Measurements from ENCODE around the gene CNR1.
"Not testable (repeated sequence)": the region's sequence is repeated elsewhere in the genome, so short reads cannot be mapped to it uniquely, and the experiment has no call there.

The CNR1 gene

GRCh38 chr6:88165844-88166492 is at the start of gene CNR1:
Gene CNR1, minus strand, starts transcription at chr6:88166347. Its CDS starts 21,073 bp downstream, at chr6:88145274.
- DNase-seq = peak; percentile 6

- DNase-seq = no peak
Observed at GRCh38 chr6:88211446-88211845, 45.3 kb upstream of the CNR1 start.

DNA sequence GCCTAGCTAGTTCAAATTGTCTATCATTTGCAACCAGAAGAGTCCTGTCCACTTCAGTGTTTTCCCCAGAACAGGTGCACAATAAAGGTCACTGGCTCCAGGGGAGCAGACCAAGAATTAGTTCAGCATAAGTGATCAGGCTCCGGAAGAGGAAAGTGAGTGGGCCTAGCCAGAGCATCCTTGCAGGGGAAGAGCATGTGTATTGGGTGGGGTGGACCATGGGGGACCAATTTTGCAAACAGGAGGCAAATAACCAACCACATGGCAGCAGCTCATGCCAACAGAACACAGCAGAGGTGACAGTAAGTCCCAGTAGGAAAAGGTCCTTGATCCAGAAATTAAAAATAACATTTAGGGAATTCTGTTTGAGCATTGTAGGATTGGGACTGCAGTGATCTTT is 43.2 kb upstream of the CNR1 start:
- DNase-seq = no peak

DNA sequence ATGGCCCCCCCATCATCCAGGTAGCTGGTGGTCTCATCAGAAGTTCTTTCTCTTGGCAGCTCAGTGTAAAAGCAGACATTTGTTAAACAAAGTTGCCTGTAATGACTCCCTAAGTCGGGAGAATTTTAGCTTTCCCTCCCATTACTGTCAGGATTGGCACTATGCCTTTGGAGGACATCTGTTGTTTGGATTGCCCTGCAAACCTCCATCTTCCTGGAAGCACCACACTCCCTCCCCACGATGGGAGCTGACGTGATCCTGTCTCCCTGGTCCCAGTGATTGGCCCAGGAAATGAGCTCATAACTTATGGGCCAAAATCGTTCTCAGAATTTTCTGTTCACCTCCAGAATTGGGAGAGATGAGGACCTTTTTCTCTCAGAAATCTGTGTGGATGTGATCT is 42.6 kb upstream of the CNR1 start:
- no peak for DNase-seq

- DNase-seq = not testable (repeated sequence)
Observed at GRCh38 chr6:88201734-88202133, 35.6 kb upstream of the CNR1 start.

GRCh38 chr6:88184921-88185320 is 18.8 kb upstream of the CNR1 start:
- DNase-seq = no peak

DNA sequence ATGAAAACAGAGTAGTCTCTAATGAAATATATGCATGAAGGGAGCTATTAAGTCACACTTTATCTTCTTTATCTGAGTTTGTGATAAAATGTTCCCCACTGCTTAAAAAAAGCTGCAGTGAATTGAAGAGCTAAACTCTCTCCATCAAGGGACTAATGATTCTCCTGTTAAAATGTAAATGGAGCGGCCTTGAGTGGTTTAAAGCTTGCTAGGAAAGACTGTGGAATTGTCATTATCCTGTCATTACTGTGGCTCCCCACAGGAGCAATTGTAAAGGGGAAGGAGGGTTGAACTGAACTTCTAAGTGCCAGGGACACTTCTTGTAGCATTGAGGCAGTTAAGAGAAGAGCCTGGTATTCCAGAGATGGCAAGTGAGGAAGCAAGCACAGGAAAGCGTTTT is 17.3 kb upstream of the CNR1 start:
- DNase-seq = no peak

DNA sequence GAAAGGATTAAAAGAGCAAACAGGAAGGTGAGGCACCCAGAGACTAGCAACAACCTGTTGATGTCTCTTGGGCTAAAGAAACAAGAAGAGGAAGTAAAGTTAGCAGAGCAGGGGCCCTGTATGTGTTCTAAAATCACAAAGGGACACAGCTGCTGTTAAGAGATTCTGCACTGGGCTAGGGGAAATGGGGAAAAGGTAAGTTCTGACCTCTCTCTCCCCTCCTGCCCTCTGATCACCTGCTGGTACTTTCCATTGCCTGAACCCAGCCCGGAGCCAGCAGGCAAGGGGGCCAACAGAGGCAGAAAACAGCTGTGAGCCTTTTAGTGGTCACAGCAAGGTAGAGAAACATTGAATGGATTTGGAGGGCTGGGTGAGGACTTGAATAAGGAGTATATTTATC is 13.5 kb upstream of the CNR1 start:
- no peak for DNase-seq

GRCh38 chr6:88177961-88178464 is 11.9 kb upstream of the CNR1 start:
- no peak for DNase-seq

GRCh38 chr6:88174906-88175305 is 8.8 kb upstream of the CNR1 start:
- no peak for DNase-seq

DNA sequence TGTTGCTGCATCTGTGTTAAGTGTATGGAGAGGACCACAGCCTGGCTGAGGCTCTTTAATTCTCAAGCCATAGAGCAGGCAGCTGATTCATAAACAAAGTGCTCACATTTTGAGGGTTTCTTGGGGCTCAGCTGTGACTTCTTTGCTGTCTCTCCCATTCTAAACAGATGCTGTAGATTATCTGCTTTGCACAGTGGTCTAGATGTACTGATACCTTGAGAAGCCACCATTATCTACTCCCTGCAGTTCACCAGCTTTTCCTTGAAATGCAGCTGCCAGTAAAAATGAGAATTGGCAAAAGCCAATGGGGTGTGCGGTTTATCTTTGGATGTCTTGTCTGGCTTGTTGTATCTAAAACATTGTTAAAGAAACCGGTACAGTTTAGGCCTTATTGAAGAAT is 5.2 kb upstream of the CNR1 start:
- DNase-seq = peak; percentile 44

- no peak for DNase-seq
Observed at GRCh38 chr6:88168362-88168761, 2.2 kb upstream of the CNR1 start.

GRCh38 chr6:88167352-88167937 is 1.3 kb upstream of the CNR1 start:
- DNase-seq = no peak

DNA sequence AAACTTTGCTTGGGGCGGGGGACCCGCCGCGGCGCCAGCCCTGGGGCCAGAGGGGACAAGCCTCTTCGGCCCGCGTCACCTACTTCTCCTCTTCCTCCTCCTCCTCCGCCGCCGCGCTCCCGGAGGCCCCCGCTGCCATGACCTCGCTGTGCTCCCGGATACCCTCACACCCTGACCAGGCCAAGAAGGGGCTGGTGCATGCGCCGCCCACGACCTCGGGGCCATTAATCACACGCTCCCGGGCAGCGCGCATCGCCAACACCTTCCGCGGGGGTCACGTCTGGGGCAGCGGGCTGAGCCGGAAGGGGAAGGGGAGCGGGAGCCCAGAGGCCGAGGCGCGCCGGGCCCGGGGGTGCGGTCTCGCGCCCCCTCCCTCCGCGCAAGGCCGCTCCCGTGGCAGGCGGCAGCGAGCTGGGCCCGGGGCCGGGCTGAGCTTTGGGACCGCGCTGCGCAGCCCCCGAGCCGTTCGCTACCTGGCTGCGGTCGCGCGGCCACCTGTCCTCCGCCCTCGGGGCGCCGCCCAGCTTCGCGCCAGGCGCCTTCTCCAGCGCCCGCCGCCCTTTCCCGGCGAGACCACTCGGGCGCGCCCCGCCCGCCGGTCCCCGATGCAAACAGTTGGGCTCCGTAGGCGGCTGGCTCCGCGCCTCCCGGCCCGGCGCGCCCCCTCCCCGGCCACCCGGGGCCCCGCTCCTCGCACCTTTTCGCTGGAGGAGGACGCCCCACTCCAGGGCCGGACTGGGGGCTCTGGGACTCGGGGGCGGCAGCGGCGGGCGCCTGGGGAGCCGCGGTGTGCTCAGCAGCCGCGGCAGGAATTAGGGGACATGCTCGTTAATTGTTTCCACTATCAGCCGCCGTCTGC is 575 bp upstream of the CNR1 start:
- DNase-seq = no peak

DNA sequence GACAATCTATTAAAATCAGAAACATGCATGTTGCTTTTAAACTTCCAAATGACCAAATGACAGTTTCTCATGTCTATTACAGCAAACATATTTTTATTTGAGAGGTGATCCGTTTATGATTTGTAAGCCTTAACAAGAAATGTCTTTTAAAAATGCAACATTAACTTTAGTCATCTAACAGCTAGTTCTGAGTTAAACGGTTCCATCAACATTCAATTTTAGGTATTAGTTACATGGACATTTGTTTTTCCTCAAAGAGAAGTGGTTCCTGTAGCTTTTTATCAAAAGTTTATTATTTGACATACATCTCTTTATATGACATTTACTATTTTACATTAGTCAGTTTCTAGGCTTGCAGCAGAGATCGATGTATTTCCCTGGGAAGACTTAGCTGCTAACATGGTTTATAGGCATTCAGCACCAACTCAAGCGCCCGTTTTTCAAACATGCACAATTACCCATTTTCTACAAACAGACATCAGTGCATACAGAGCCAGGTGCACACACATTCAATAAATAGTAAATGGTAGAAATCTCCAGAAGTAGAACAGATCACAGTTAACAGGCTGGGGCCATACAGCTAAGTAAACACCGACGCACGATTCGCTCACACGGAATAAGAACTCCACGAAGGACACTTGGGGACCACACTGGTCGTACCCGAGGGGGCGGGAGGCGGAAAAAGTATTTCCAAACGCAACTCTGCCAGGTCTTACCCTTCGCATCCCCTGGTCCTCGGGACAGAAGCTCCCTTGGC is 882 bp downstream of the CNR1 start:
- DNase-seq = no peak

DNA sequence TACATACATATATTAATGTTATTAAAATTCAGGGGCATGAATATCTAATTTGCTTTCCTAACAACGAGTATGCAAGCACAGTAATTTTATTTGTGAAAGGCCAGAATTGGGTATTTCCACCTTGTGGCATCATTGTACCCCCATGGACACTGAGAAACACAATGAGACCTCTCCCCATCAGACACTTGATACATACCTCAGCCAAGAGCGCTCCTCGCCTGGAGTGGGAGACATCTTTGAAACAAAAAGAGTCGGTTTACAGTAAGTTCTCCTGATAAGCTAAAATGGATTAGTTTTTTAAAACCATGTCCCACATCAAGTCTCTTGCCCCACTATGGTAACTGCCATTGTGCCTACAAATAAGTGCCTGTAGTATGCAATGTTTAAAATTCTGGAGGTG is 2.1 kb downstream of the CNR1 start:
- no peak for DNase-seq

DNA sequence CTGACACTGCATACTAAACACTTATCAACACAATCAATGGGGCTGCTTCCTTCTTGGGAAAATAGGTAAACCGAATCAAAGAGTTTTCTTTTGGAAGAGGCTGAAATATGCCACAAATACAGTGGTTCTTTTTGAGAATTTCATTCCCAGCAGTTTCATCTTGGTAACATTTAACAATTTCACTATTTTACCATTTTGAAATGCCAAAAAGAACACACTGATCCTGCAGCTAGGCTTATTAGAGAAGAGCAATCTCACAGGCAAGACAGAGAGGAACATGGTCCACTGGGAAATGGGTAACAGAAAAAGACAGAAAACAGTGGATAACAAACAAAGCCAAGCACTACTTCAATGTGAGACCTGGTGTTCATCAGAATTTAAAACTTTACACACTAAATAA is 2.5 kb downstream of the CNR1 start:
- DNase-seq = no peak

DNA sequence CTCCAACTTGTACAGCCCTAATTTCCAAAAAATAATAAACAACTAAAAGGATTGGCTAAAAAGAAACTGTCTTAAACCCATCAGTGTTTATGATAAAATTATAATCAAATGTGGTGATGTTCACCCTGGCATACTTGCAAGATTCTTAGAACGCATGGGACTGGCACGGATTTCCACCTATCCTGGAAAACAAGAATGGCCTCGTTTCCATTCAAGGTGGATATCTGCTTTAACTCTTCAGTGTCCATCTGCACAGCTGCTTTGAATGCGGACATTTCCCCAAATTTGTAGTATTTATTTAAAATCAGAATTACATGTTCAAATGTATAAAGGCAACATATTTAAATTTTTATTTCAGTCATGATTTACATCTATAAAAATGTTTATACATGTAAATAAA is 4.2 kb downstream of the CNR1 start:
- DNase-seq = no peak

DNA sequence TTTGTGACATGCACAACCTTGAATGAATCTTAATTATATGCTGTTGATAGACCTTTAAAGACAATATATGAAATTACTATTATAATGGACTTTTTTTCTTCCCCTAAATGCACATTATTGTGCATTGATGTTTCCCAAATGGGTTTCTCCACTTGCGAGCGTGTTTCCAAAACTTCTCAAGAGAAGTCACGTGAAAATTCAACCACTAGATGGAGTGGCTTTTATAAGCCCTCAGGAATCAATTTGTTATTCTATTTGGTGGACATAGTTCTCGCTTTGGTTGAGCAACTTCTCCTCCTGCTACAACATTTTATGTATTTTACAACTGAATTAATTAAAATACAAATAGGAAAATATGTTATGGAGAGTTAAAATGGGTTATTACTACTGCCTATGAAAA is 9.0 kb downstream of the CNR1 start:
- peak; percentile 4 for DNase-seq

GRCh38 chr6:88145298-88145963 is 20.7 kb downstream of the CNR1 start:
- no peak for DNase-seq

DNA sequence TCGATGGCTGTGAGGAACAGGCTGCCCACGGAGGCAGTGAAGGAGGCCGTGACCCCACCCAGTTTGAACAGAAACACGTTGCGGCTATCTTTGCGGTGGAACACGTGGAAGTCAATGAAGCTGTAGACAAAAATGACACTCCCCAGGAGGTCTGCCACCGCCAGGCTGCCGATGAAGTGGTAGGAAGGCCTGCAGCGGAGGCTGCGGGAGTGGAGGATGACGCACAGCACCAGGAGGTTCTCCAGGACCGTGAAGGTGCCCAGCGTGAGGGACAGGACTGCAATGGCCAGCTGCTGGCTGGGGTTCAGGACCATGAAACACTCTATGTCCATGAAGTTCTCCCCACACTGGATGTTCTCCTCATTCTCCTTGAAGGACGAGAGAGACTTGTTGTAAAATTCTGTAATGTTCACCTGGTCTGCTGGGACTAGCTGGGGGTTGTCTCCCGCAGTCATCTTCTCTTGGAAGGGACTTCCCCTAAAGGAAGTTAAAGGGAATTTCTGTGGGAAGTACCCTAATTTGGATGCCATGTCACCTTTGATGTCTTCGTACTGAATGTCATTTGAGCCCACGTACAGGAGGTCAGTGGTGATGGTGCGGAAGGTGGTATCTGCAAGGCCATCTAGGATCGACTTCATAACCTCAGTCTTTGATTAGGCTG is 21.4 kb downstream of the CNR1 start:
- no peak for DNase-seq
